ENCODE data around the gene LYZL6. TPM values are rescaled to one million over a fixed set of nuclear protein-coding genes. Genes with fewer than 3 reads are reported as not detected.

The LYZL6 gene
- total RNA-seq, 3 donors from 2014 or later, result not detected

DNA sequence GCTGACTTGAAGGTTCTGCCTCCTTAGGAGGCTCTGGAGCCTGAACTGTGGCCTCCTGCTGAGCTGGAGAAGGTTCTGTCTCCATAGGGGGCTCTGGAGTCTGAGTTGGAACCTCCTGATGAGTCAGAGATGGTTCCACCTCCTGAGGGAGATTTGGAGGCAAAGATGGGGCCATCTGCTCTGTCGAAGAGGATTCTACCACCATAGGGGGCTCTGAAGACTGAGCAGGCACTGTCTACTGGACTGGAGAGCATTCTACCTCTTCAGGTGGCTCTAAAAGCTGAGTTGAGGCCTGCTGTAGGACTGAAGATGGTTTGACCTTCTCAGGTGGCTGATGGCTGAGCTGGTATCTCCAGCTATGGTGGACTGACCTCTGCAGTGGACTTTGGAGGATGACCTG lies 29.2 kb downstream of the LYZL6 start:
- Histone ChIP-seq H3K27me3 (no peaks in the 10 kb centered on the region), H3K4me1 (no peaks in the 10 kb centered on the region), H3K27ac (no peak overlapping the region), H3K36me3 (no peaks in the 10 kb centered on the region), H3K4me3 (no peak overlapping the region), H3K9me3 (no peaks in the 10 kb centered on the region)
- no peak for DNase-seq (ENCODE audit: low spot score in 2 of 2)
- TF ChIP-seq POLR2A (IDR thresholded peaks at IDR 0.05) (no peak), POLR2AphosphoS5 (IDR thresholded peaks at IDR 0.05) (no peak)
- TF ChIP-seq, protein P1, sequence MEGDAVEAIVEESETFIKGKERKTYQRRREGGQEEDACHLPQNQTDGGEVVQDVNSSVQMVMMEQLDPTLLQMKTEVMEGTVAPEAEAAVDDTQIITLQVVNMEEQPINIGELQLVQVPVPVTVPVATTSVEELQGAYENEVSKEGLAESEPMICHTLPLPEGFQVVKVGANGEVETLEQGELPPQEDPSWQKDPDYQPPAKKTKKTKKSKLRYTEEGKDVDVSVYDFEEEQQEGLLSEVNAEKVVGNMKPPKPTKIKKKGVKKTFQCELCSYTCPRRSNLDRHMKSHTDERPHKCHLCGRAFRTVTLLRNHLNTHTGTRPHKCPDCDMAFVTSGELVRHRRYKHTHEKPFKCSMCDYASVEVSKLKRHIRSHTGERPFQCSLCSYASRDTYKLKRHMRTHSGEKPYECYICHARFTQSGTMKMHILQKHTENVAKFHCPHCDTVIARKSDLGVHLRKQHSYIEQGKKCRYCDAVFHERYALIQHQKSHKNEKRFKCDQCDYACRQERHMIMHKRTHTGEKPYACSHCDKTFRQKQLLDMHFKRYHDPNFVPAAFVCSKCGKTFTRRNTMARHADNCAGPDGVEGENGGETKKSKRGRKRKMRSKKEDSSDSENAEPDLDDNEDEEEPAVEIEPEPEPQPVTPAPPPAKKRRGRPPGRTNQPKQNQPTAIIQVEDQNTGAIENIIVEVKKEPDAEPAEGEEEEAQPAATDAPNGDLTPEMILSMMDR (IDR thresholded peaks at IDR 0.05), result no peak
- intact Hi-C loops (cut with DNase I; ENCODE audit: low total_unique reads), result no loop called here

GRCh38 chr17:35913609-35914008 lies 29.9 kb downstream of the LYZL6 start:
- intact Hi-C loops (cut with DNase I; ENCODE audit: low total_unique reads), result no loop called here
- no peak for DNase-seq (ENCODE audit: low spot score in 2 of 2)
- H3K9me3 ChIP-seq, result no peaks in the 10 kb centered on the region
- TF ChIP-seq, protein P1 (IDR thresholded peaks at IDR 0.05), result no peak
- TF ChIP-seq POLR2AphosphoS5 (IDR thresholded peaks at IDR 0.05), result no peak
- TF ChIP-seq POLR2A (IDR thresholded peaks at IDR 0.05), result no peak
- no peaks in the 10 kb centered on the region for H3K36me3 ChIP-seq
- H3K4me1 ChIP-seq, result no peaks in the 10 kb centered on the region
- H3K4me3 ChIP-seq, result no peak overlapping the region
- no peaks in the 10 kb centered on the region for H3K27me3 ChIP-seq
- no peak overlapping the region for H3K27ac ChIP-seq

- Histone ChIP-seq H3K27me3 (no peaks in the 10 kb centered on the region), H3K9me3 (no peaks in the 10 kb centered on the region), H3K36me3 (no peaks in the 10 kb centered on the region), H3K27ac (no peak overlapping the region), H3K4me3 (no peak overlapping the region), H3K4me1 (no peaks in the 10 kb centered on the region)
- intact Hi-C loops (cut with DNase I; ENCODE audit: low total_unique reads), result no loop called here
- DNase-seq (ENCODE audit: low spot score in 2 of 2), result no peak
- no peak for TF ChIP-seq POLR2A (IDR thresholded peaks at IDR 0.05)
- TF ChIP-seq, protein P1 (IDR thresholded peaks at IDR 0.05), result no peak
- no peak for TF ChIP-seq POLR2AphosphoS5 (IDR thresholded peaks at IDR 0.05)
These were observed 30.6 kb downstream of the LYZL6 start for GRCh38 chr17:35912942-35913341.

GRCh38 chr17:35912339-35912912 lies 31.1 kb downstream of the LYZL6 start:
- Histone ChIP-seq H3K4me1 (no peaks in the 10 kb centered on the region), H3K9me3 (no peaks in the 10 kb centered on the region), H3K4me3 (no peak overlapping the region), H3K27ac (no peak overlapping the region), H3K36me3 (no peaks in the 10 kb centered on the region), H3K27me3 (no peaks in the 10 kb centered on the region)
- no peak for DNase-seq (ENCODE audit: low spot score in 2 of 2)
- TF ChIP-seq POLR2A (IDR thresholded peaks at IDR 0.05) (no peak), POLR2AphosphoS5 (IDR thresholded peaks at IDR 0.05) (no peak)
- TF ChIP-seq, protein P1 (IDR thresholded peaks at IDR 0.05), result no peak
- intact Hi-C loops (cut with DNase I; ENCODE audit: low total_unique reads), result no loop called here

DNA sequence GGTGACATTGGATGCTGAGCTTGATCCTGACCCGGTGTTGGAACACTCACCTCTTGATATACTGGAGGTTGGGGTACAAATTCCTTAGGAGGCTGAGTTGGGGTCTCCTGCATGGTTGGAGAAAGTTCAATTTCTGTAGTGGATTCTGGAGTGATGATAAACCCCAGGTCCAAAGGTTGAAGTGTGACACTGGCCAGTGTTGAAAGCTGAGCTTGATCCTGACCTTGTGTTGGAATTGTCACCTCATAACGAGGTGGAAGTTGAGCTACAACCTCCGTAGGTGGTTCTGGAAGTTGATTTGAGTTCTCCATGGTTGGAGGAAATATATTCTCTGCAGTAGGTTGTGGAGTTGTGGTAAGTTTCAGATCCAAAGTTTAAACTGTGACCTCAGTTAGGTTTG lies 34.1 kb downstream of the LYZL6 start:
- no peaks in the 10 kb centered on the region for H3K36me3 ChIP-seq
- H3K27me3 ChIP-seq, result no peaks in the 10 kb centered on the region
- no peaks in the 10 kb centered on the region for H3K4me1 ChIP-seq
- DNase-seq (ENCODE audit: low spot score in 2 of 2), result no peak
- no peaks in the 10 kb centered on the region for H3K9me3 ChIP-seq
- intact Hi-C loops (cut with DNase I; ENCODE audit: low total_unique reads), result no loop called here
- no peak overlapping the region for H3K27ac ChIP-seq
- H3K4me3 ChIP-seq, result no peak overlapping the region
- TF ChIP-seq POLR2A (IDR thresholded peaks at IDR 0.05), result no peak
- TF ChIP-seq, protein P1 (IDR thresholded peaks at IDR 0.05), result no peak
- TF ChIP-seq POLR2AphosphoS5 (IDR thresholded peaks at IDR 0.05), result no peak
